Measurements from ENCODE around the gene BCL2.

GRCh38 chr18:63187791-63188460, 131.6 kb downstream of the BCL2 start:
- TF ChIP-seq, protein P1, sequence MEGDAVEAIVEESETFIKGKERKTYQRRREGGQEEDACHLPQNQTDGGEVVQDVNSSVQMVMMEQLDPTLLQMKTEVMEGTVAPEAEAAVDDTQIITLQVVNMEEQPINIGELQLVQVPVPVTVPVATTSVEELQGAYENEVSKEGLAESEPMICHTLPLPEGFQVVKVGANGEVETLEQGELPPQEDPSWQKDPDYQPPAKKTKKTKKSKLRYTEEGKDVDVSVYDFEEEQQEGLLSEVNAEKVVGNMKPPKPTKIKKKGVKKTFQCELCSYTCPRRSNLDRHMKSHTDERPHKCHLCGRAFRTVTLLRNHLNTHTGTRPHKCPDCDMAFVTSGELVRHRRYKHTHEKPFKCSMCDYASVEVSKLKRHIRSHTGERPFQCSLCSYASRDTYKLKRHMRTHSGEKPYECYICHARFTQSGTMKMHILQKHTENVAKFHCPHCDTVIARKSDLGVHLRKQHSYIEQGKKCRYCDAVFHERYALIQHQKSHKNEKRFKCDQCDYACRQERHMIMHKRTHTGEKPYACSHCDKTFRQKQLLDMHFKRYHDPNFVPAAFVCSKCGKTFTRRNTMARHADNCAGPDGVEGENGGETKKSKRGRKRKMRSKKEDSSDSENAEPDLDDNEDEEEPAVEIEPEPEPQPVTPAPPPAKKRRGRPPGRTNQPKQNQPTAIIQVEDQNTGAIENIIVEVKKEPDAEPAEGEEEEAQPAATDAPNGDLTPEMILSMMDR (conservative IDR thresholded peaks at IDR 0.05 in 1 of 2, IDR thresholded peaks at IDR 0.05 in 1 of 2; ENCODE audit: extremely low read depth in 1 of 2, insufficient read depth in 1 of 2, low read depth in 1 of 2, low read length in 2 of 2): no peak
- TF ChIP-seq EZH2 (IDR thresholded peaks at IDR 0.05; ENCODE audit: borderline replicate concordance, low read length): no peak

All from mammary epithelial cell (primary cell).